Tibial nerve (tissue), 3 donors: ENCODE results near the gene APOBEC3H.

Source experiments
- POLR2A ChIP-seq, 2 donors: fragments of 450-650 bp; IDR thresholded peaks; one replicate each; pipeline ENCODE4 v1.6.1; 2017; ENCODE audit warnings: antibody characterized with exemption in 2 of 2, mild to moderate bottlenecking in 2 of 2, moderate library complexity in 2 of 2
- TF ChIP-seq, protein P1 (sequence below), 5 experiments: fragments of 200-600 bp in 3 of 5; fragments of 450-650 bp in 2 of 5; sonication (generic) in 3 of 5; IDR thresholded peaks; one replicate each; pipeline ENCODE4 v1.5.1; 2016 to 2019; ENCODE audit warnings: antibody characterized with exemption in 5 of 5, mild to moderate bottlenecking in 3 of 5, moderate library complexity in 2 of 5

DNA sequence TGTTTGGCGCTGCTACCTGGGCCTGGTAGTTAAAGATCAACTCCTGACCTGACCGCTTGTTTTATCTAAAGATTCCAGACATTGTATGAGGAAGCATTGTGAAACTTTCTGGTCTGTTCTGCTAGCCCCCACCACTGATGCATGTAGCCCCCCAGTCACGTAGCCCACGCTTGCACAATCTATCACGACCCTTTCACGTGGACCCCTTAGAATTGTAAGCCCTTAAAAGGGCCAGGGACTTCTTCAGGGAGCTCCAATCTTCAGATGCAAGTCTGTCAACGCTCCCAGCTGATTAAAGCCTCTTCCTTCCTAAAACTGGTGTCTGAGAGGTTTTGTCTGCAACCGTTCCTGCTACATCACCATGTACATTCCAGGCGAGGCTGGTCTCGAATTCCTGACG, 41.4 kb upstream of the APOBEC3H start:
- no peak for TF ChIP-seq POLR2A (IDR thresholded peaks at IDR 0.05)
- TF ChIP-seq, protein P1, sequence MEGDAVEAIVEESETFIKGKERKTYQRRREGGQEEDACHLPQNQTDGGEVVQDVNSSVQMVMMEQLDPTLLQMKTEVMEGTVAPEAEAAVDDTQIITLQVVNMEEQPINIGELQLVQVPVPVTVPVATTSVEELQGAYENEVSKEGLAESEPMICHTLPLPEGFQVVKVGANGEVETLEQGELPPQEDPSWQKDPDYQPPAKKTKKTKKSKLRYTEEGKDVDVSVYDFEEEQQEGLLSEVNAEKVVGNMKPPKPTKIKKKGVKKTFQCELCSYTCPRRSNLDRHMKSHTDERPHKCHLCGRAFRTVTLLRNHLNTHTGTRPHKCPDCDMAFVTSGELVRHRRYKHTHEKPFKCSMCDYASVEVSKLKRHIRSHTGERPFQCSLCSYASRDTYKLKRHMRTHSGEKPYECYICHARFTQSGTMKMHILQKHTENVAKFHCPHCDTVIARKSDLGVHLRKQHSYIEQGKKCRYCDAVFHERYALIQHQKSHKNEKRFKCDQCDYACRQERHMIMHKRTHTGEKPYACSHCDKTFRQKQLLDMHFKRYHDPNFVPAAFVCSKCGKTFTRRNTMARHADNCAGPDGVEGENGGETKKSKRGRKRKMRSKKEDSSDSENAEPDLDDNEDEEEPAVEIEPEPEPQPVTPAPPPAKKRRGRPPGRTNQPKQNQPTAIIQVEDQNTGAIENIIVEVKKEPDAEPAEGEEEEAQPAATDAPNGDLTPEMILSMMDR (IDR thresholded peaks at IDR 0.05): no peak
